Dermis blood vessel endothelial cell (primary cell): ENCODE measurements around the gene TRERF1. TPM values are rescaled to one million over a fixed set of nuclear protein-coding genes. Genes with fewer than 3 reads are reported as not detected.
"Not testable (repeated sequence)": the region's sequence is repeated elsewhere in the genome, so short reads cannot be mapped to it uniquely, and the experiment has no call there.

Experiments
- DNase-seq: peaks from one replicate; pipeline ENCODE4 v3.0.0; 2010
- total RNA-seq: library from RNA; depleted of rRNA; stranded (reverse); fragments of >200 nt; gene quantifications from 2 replicates; pipeline ENCODE4 v1.2.3, GENCODE V29; 2014

The TRERF1 gene
- total RNA-seq, 1 donor from 2014 or later, result 0.17 TPM

DNA sequence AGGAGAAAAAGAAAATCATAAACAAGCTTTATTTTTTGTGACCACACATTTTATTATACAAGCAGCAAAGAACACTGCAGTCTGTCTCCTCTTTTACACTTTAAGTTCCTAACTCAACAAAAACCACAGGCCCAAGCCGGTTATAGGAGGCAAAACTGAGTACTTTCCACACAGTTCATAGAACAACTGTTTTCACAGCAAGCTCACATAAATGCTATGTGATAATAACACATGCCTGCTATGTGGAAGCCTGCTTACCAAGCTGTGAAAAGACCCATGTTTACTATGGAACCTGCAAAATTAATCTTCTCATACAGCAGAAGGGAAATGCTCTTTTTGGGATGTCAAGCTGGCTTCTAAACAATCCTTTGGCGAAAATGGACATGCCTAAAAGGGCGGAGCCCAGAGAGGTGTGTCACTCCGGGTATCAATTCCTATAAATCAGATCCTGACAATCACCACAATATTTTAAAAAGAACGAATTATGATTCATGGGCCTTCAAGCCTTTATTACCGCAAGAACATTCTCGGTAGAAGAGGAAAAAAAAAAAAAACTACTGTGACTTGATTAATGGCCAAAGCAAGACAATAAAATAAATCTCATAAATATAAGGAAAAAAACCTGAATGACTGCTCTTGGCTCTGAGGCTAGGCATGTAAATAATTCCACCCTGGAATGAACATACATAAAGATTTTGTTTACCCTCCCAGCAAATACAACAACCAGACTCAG, 2.6 kb downstream of the TRERF1 start:
- no peak for DNase-seq

DNA sequence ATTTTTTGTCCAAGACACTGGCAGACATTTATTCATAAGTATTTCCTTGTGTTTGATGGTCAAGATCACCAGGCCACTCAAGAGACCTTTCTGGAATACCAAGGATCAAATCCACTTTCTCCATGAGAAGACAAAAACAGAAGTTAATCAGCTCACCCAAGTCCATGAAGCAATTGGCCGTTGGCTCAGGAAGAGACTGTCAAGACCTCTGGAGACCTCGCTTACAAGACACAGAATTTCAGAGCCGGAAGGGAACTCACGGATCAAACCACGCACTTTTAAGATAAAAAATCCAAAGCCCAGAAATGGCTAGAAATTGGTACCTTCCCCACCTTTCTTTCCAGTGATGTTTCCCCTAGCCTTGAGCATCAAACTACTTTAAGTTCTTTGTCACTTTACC, 3.3 kb downstream of the TRERF1 start:
- no peak for DNase-seq

DNA sequence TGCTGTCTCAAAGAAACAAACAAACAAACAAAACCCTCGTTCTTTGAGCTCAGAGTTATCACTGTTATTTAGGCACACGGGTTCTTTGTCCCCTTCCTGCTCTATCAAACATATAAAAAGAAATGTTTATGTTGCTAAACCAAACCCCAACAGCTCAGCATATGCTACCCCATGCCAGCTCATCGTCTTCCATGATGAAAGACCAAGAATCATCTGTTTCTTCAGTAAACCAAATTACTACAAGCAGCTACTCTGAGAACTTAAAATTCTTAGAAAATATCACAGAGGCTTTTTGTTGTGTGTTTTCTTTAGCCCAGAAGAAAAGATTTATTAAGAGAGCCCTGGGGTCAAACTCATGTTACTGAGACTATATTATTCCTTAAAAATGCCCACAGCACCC, 4.7 kb downstream of the TRERF1 start:
- no peak for DNase-seq

GRCh38 chr6:42446370-42446769, 5.4 kb downstream of the TRERF1 start:
- DNase-seq, result no peak

GRCh38 chr6:42445955-42446354, 5.8 kb downstream of the TRERF1 start:
- DNase-seq, result not testable (repeated sequence)

DNA sequence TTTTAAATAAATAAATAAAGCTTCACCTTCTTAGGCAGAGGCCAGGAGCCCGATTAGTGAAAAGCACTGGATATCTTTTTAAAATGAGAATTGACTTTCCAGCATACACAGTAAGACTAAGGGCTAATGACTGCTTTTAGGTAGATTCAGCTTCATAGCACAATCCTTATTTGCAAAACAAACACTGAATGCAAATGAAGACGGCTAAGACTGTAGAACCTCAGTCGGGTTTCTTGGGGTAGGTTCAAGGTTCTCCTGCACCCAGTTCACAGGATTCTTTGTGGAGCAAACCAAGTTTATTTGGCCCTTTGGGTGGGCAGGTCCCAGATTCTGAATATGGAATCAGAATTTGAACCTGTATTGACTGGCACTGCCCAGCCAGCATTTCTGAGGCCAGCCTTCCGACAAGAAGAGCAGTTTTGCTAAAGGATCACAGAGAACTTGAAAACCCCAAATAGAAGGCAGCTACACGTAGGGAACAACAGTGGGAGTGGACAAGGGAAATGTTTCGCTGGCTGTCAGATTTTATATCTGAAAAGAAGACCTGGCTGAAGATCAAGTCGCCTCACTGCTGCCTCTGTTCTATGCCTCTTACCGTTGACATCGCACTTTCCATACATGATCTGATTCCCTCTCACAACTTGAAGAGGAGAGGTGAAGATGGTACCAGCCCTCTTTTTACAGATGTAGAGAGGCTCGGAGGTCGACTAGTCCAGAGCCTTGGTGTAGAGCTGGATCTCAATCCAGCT, 8.2 kb downstream of the TRERF1 start:
- no peak for DNase-seq

DNA sequence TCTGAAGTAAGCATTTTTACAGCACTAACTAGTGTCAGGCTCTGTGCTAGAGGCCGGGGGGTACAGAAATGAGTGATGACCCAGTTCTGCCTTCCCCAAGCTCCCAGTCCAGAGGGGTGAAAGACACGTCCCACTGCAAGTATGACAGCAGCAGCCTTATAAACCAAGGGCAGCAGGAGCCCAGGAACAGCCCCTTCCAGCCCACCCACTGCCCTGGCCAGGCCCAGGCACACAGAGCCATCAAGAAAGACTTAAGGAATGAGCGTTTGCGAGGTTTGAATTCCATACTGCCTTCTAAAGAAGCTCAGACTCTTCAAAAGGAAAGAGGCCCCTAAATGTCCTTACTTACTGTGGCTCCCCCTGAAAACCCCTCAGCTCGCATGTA, 10.0 kb downstream of the TRERF1 start:
- DNase-seq, result no peak

- no peak for DNase-seq
Observed at GRCh38 chr6:42440778-42441696, 10.7 kb downstream of the TRERF1 start.

GRCh38 chr6:42440027-42440426, 11.7 kb downstream of the TRERF1 start:
- DNase-seq, result no peak

GRCh38 chr6:42436825-42437224, 14.9 kb downstream of the TRERF1 start:
- no peak for DNase-seq

DNA sequence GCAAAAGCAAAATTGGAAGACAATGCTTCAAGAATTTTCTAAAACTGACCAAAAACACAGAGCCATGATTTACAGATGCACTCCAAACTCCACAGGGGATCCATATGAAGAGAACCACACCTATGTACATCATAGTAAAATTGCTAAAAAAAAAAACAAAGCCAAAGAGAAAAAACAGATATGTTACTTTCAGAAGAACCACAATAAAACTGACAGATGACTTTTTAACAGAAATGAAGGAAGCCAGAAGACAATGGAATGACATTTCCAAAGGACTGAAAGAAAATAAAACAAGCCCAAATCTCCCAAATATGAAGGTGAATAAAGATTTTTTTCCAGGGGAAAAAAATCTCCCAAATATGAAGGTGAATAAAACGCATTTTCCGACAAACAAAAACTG, 17.5 kb downstream of the TRERF1 start:
- DNase-seq, result no peak

DNA sequence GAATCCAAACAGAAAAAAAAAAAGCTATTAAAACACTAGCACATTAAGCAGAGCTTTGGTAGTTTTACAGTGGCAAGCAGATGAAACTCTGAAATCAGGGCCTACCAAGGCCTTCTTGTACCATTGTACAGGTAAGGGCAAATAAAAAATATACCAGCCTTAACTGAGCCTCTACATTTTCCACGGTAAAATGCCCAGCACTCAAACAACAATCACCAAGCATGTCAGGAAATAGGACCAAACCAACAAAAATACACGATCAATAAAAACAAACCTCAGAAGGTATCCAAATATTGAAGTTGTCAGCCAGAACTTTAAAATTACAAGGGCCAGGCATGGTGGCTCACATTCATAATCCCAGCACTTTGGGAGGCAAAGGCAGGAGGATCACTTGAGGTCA, 18.3 kb downstream of the TRERF1 start:
- DNase-seq, result no peak

GRCh38 chr6:42431877-42432276, 19.8 kb downstream of the TRERF1 start:
- DNase-seq, result no peak

DNA sequence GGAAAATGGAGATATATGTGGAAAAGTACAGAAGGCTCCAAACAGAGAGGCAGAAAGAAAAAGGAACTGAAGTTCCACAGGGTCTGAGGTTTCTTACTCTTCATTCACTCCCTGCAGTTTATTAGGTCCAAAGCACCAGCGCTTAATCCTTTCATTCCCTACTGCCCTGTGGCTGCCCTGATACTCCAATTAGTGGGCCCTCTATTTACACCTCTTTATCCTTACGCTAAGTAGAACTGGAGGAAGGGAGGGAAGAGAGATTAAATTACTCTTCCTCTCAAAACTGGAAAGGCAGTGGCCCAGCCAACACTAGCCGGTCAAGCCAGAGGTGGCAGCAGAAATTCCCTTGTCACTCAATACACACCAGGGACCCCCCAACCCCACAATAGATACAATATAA, 20.4 kb downstream of the TRERF1 start:
- no peak for DNase-seq

GRCh38 chr6:42429836-42430235, 21.9 kb downstream of the TRERF1 start:
- no peak for DNase-seq

DNA sequence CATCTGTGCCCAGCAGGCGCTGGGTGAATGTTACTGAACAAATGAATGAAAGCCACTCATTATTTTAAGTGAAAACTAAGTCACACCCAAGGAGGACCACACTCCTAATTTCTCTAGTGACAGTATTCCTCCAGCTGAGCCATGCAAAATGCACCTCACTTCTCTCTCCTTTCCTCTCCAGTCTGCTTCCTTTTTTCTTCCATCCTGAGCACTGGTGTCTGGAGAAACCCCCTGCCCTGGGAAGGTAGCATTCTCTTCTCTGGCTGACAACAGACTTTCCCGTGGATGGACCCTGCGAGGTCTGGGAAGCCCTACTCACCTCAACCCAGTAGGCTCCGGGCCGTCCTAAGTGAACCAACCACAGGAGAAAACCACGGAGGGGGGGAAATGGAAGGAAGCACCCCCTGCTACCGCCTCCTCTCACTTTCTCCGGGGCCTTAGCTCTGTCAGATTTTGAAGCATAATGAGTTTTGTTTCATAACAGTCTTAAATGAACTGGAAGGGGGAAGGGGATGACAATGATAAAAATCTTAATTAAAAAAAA, 22.6 kb downstream of the TRERF1 start:
- no peak for DNase-seq

DNA sequence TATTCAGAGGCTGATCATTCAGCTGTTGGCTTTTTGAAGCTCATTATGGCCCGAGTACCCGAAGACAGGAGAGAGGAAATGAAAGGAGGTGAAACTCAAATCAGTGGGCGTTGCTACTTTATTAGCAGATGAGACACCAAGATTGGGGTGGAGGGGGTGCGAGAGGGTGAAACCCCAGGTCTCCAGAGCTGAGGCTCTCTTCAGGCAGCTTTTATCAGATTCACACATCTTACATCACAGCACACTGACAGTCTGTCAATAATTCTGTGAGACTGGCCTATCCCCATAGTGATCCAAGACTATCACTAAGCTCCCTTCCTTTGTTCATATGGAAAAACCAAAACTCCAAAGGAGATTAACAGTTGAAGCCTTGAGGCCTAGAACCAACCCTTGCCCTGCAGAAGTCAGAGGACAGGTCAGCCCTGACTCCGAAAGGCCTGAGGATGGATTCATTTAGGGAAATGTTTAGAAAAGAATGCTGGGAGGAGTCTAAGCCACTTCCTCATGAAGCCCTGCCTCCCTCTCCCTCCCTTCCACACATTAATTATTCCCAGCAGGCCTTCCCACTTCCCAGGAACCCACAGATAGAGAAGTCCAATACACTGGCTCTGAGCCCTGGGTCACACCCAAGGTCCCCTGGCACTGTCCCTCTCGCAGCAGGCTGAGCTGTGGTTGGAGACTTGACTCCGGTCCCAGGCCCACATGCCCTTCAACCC, 23.2 kb downstream of the TRERF1 start:
- DNase-seq, result no peak

GRCh38 chr6:42427871-42428270, 23.9 kb downstream of the TRERF1 start:
- DNase-seq, result no peak

- DNase-seq, result no peak
Observed at GRCh38 chr6:42426191-42426590, 25.5 kb downstream of the TRERF1 start.

DNA sequence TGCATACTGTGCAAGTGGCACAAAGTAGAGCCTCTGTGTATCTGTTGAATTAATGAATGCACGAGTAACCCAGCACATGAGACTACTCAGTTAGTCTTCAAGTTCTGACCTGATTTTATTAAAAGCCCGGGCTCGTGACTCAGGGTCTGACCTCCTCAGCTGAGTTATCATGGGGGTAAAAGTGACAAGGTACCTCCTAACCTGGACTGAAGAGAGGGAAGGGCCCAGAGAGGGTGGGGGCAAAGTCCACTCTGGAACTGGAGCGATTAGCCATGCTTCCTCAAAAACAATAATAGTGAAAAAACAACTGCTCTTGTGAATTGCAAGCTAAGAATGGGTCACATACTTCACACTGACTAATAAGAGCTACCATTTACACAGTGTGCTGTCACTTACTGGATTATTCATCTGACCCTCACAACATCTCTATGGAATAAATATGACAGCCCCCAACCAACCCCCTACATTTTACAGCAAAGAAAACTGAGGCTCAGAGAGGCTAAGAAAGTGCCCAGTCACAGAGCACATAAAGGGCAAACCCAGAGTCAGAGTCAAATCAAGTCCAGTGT, 26.7 kb downstream of the TRERF1 start:
- no peak for DNase-seq

DNA sequence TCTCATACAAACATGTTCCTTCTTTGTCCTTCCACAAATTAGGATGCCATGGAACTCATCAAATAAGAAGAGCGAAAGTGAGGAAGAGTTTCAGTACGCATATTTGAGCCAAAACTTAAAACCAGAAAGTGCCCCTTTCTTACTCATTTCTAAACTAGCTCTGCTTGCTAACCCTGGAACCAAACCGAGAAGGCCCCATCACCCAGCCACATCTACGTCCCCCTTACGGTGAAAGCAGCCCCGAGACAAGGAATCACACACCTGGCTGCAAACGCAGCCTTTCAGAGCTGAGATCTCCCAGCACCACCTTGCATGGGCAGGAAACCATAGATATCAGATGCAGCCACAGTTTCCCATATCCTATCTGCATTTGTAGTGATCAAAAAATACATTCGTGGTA, 28.5 kb downstream of the TRERF1 start:
- DNase-seq, result no peak

GRCh38 chr6:42420741-42421140, 31.0 kb downstream of the TRERF1 start:
- no peak for DNase-seq
